ENCODE measurements around the gene CD47. TPM values are rescaled to one million over a fixed set of nuclear protein-coding genes. Genes with fewer than 3 reads are reported as not detected.

The CD47 gene
- total and polyA plus RNA-seq, 10 of the 15 experiments (the other 5 are each of a cell fraction or from before 2014, with no cell fraction given), result 22.9 to 175 (median 81.1) TPM

GRCh38 chr3:108124337-108125152 lies 33.7 kb upstream of the CD47 start (continued):
- TF ChIP-seq ZBTB11 (CRISPR knock-in tag; IDR thresholded peaks at IDR 0.05) (no peak), ATF3 (IDR thresholded peaks at IDR 0.05; ENCODE audit: borderline replicate concordance, extremely low read depth, low read depth, low read length) (no peak), ZNF622 (IDR thresholded peaks at IDR 0.05) (no peak), RBBP5 (conservative IDR thresholded peaks at IDR 0.05) (no peak), ZBTB33 (IDR thresholded peaks at IDR 0.05) (no peak), KDM1A (IDR thresholded peaks at IDR 0.05; ENCODE audit: borderline replicate concordance) (no peak), BMI1 (IDR thresholded peaks at IDR 0.05; ENCODE audit: borderline replicate concordance) (no peak), RELB (IDR thresholded peaks at IDR 0.05; ENCODE audit: low read depth) (peak; percentile 85), IRF3 (IDR thresholded peaks at IDR 0.05) (0 out of 2 replicates have a peak, but pooled peaks have one; percentile 16), MLLT1 (IDR thresholded peaks at IDR 0.05) (peak; percentile 69), ATF7 (IDR thresholded peaks at IDR 0.05; ENCODE audit: low read depth) (peak; percentile 67; the same call in 1 of the 2 replicates), SREBF2 (IDR thresholded peaks at IDR 0.05; ENCODE audit: low read length) (no peak), SIX5 (IDR thresholded peaks at IDR 0.05; ENCODE audit: low read depth, low read length, severe bottlenecking) (no peak), LARP7 (IDR thresholded peaks at IDR 0.05) (0 out of 2 replicates have a peak, but pooled peaks have one; percentile 55), POLR2AphosphoS5 (IDR thresholded peaks at IDR 0.05; ENCODE audit: low read length) (peak; percentile 96), HCFC1 (IDR thresholded peaks at IDR 0.05; ENCODE audit: low read length) (no peak), SPI1 (IDR thresholded peaks at IDR 0.05; ENCODE audit: borderline replicate concordance, insufficient read depth, low read depth, low read length) (peak; percentile 96), NBN (IDR thresholded peaks at IDR 0.05) (peak; percentile 86), MEF2A (IDR thresholded peaks at IDR 0.05; ENCODE audit: insufficient read depth, low read depth, low read length) (peak; percentile 97), SMAD5 (IDR thresholded peaks at IDR 0.05; ENCODE audit: low read depth) (peak; percentile 74)
